HUES48 (cell line): ENCODE results near the gene ATG9A.

ENCODE experiments used
- H3K27ac ChIP-seq: one replicate; pipeline ENCODE4 v1.7.0; 2013; ENCODE audit warnings: low read depth, low read length, inconsistent platforms
- H3K27me3 ChIP-seq: 2 replicates; pipeline ENCODE4 v1.6.1; 2013; ENCODE audit warnings: mild to moderate bottlenecking, low read length; ENCODE audit not compliant: control insufficient read depth, insufficient read depth
- H3K36me3 ChIP-seq: 2 replicates; pipeline ENCODE4 v1.6.1; 2013; ENCODE audit warnings: low read length; ENCODE audit not compliant: control insufficient read depth, insufficient read depth
- H3K4me1 ChIP-seq: 2 replicates; pipeline ENCODE4 v1.6.1; 2013; ENCODE audit warnings: mild to moderate bottlenecking, low read length; ENCODE audit not compliant: control insufficient read depth, insufficient read depth
- H3K4me3 ChIP-seq: 2 replicates; pipeline ENCODE4 v1.5.1; 2013; ENCODE audit warnings: mild to moderate bottlenecking, low read depth, low read length
- H3K9ac ChIP-seq: 2 replicates; pipeline ENCODE4 v1.6.1; 2013; ENCODE audit warnings: mild to moderate bottlenecking, low read depth, low read length, moderate library complexity
- H3K9me3 ChIP-seq: 2 replicates; pipeline ENCODE4 v1.6.1; 2013; ENCODE audit warnings: low read length; ENCODE audit not compliant: control insufficient read depth, insufficient read depth

Gene ATG9A

GRCh38 chr2:219178377-219179175 lies 50.9 kb downstream of the ATG9A start:
- peak overlapping the region; percentile 100 for H3K4me3 ChIP-seq
- peaks cover 11% of the 10 kb centered on the region for H3K4me1 ChIP-seq
- no peaks in the 10 kb centered on the region for H3K27me3 ChIP-seq
- no peaks in the 10 kb centered on the region for H3K9me3 ChIP-seq
- no peak overlapping the region for H3K9ac ChIP-seq
- H3K27ac ChIP-seq = peak overlapping the region; percentile 54
- peaks cover 53% of the 10 kb centered on the region for H3K36me3 ChIP-seq

- Histone ChIP-seq H3K27ac (peak within 1 kb of the TSS; percentile 92), H3K4me1 (peaks cover 11% of the 10 kb centered on the region), H3K27me3 (no peaks in the 10 kb centered on the region), H3K9ac (peak within 1 kb of the TSS; percentile 69), H3K9me3 (no peaks in the 10 kb centered on the region), H3K4me3 (peak within 1 kb of the TSS; percentile 100), H3K36me3 (peaks cover 51% of the 10 kb centered on the region)
Observed at GRCh38 chr2:219177552-219178376, 51.7 kb downstream of the ATG9A start, which contains the start of gene RETREG2. RETREG2 (plus strand) TSS chr2:219178275; CDS start chr2:219178353, 78 bp downstream.

GRCh38 chr2:219176818-219177551 lies 52.5 kb downstream of the ATG9A start, which contains the start of gene CNPPD1:
CNPPD1 (minus strand) TSS chr2:219176925; CDS start chr2:219176828, 97 bp downstream.
- H3K4me1 ChIP-seq = peaks cover 11% of the 10 kb centered on the region
- H3K27ac ChIP-seq = peak within 1 kb of the TSS; percentile 92
- H3K36me3 ChIP-seq = peaks cover 45% of the 10 kb centered on the region
- peak within 1 kb of the TSS; percentile 69 for H3K9ac ChIP-seq
- peak within 1 kb of the TSS; percentile 100 for H3K4me3 ChIP-seq
- H3K9me3 ChIP-seq = no peaks in the 10 kb centered on the region
- no peaks in the 10 kb centered on the region for H3K27me3 ChIP-seq

- peak overlapping the region; percentile 100 for H3K4me3 ChIP-seq
- H3K27me3 ChIP-seq = no peaks in the 10 kb centered on the region
- H3K9me3 ChIP-seq = no peaks in the 10 kb centered on the region
- H3K9ac ChIP-seq = peak overlapping the region; percentile 12; the same call in 1 of the 2 replicates
- peaks cover 37% of the 10 kb centered on the region for H3K36me3 ChIP-seq
- peak overlapping the region; percentile 92 for H3K27ac ChIP-seq
- peaks cover 11% of the 10 kb centered on the region for H3K4me1 ChIP-seq
Observed at GRCh38 chr2:219175928-219176817, 53.3 kb downstream of the ATG9A start.

GRCh38 chr2:219175486-219175885 lies 54.0 kb downstream of the ATG9A start:
- Histone ChIP-seq H3K27ac (no peak overlapping the region), H3K9me3 (no peaks in the 10 kb centered on the region), H3K27me3 (no peaks in the 10 kb centered on the region), H3K4me3 (peak overlapping the region; percentile 100; the same call in 1 of the 2 replicates), H3K4me1 (peaks cover 11% of the 10 kb centered on the region), H3K9ac (no peak overlapping the region), H3K36me3 (peaks cover 30% of the 10 kb centered on the region)

- H3K9ac ChIP-seq = no peak overlapping the region
- H3K36me3 ChIP-seq = peaks cover 24% of the 10 kb centered on the region
- no peak overlapping the region for H3K27ac ChIP-seq
- H3K27me3 ChIP-seq = no peaks in the 10 kb centered on the region
- no peak overlapping the region for H3K4me3 ChIP-seq
- peaks cover 11% of the 10 kb centered on the region for H3K4me1 ChIP-seq
- H3K9me3 ChIP-seq = no peaks in the 10 kb centered on the region
Observed at GRCh38 chr2:219174801-219175200, 54.6 kb downstream of the ATG9A start.

GRCh38 chr2:219174146-219174545 lies 55.3 kb downstream of the ATG9A start:
- Histone ChIP-seq H3K27me3 (no peaks in the 10 kb centered on the region), H3K9ac (no peak overlapping the region), H3K4me1 (peaks cover 11% of the 10 kb centered on the region), H3K36me3 (peaks cover 22% of the 10 kb centered on the region), H3K27ac (no peak overlapping the region), H3K4me3 (no peak overlapping the region), H3K9me3 (no peaks in the 10 kb centered on the region)

GRCh38 chr2:219173176-219173575 lies 56.3 kb downstream of the ATG9A start:
- Histone ChIP-seq H3K36me3 (peaks cover 22% of the 10 kb centered on the region), H3K27ac (no peak overlapping the region), H3K4me1 (peaks cover 6% of the 10 kb centered on the region), H3K9me3 (no peaks in the 10 kb centered on the region), H3K27me3 (no peaks in the 10 kb centered on the region), H3K9ac (no peak overlapping the region), H3K4me3 (no peak overlapping the region)

- peaks cover 6% of the 10 kb centered on the region for H3K4me1 ChIP-seq
- H3K9ac ChIP-seq = no peak overlapping the region
- H3K4me3 ChIP-seq = no peak overlapping the region
- H3K9me3 ChIP-seq = no peaks in the 10 kb centered on the region
- H3K36me3 ChIP-seq = peaks cover 22% of the 10 kb centered on the region
- no peak overlapping the region for H3K27ac ChIP-seq
- H3K27me3 ChIP-seq = no peaks in the 10 kb centered on the region
Observed at GRCh38 chr2:219172231-219173154, 56.9 kb downstream of the ATG9A start.
